T-helper 2 cell treated with Interferon-gamma antibody and Interleukin-4, amounts not matched to agents 100 ng/mL and 5 ng/mL, for 36 hours (primary cell): ENCODE results near the gene CACNG8. TPM values are rescaled to one million over a fixed set of nuclear protein-coding genes. Genes with fewer than 3 reads are reported as not detected.

Source experiments
- intact Hi-C: fragments of 100-400 bp; cut with micrococcal nuclease; formaldehyde crosslinking; loops from one replicate; pipeline ENCODE4 v1.15.1; 2023
- total RNA-seq: library from RNA; stranded (reverse); gene quantifications from 2 replicates; pipeline ENCODE4 v1.2.3, GENCODE V29; 2022

The CACNG8 gene
- total RNA-seq, 1 donor from 2014 or later: not detected

- intact Hi-C loops: no loop called here
Observed at GRCh38 chr19:53961523-53962356, 997 bp upstream of the CACNG8 start.

DNA sequence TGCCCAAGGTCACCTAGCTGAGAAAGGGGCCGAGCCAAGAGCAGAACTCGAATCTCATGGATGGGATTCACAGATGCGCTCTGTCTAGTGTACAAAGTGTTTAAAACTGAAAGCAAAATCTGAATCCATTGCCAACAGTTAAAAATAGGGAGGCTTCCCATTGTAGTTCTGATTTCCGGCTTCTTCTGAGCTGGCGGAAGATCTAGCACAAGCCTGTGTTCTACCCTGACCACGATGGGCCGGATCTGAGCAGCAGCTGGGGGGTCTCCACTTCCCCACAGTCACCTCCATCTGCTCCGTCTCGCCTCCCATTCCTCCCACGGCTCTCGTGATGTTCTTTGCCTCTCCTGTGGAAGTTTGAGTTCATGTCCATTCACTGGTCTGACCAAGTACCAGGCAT, 2.4 kb downstream of the CACNG8 start:
- intact Hi-C loops: no loop called here

DNA sequence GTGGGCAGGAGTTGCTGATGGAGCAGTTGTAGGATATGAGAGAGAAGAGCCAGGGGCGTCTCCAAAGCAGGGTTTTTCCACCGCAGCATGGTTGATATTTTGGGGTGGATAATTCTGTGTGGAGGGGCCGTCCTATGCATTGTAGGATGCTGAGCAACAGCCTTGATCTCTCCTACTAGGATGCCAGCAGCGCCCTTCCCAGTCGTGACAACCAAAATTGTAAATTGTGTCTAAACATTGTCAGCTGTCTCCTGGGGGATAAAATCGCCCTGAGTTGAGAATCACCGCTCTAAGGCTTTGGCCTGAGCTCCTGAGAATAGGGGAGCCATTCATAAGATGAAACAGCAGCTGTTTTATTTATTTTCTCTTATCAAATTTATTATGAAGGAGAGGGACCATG, 4.2 kb downstream of the CACNG8 start:
- intact Hi-C loops: no loop called here

DNA sequence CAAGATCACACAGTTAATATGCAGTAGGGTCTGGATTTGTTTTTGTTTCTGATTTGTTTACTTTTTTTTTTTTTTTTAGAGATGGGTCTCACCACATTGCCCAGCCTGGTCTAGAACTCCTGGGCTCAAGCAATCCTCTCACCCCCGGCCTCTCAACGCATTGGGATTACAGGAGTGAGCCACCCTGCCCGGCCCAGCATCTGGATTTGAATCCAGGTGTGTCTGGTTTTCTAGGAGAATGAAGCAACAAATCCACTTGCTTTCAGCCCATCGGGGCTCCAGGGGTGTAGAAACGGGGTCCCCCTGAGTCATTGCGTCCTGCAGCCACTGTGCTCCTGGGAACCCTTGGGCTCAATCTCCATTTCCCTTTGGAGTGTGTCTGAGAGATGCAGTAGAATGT, 6.6 kb downstream of the CACNG8 start:
- intact Hi-C loops: no loop called here

- intact Hi-C loops: no loop called here
Observed at GRCh38 chr19:53971673-53972072, 8.9 kb downstream of the CACNG8 start.

GRCh38 chr19:53977429-53977990, 14.8 kb downstream of the CACNG8 start:
- intact Hi-C loops: no loop called here

- intact Hi-C loops: no loop called here
Observed at GRCh38 chr19:53977991-53978731, 15.4 kb downstream of the CACNG8 start.

DNA sequence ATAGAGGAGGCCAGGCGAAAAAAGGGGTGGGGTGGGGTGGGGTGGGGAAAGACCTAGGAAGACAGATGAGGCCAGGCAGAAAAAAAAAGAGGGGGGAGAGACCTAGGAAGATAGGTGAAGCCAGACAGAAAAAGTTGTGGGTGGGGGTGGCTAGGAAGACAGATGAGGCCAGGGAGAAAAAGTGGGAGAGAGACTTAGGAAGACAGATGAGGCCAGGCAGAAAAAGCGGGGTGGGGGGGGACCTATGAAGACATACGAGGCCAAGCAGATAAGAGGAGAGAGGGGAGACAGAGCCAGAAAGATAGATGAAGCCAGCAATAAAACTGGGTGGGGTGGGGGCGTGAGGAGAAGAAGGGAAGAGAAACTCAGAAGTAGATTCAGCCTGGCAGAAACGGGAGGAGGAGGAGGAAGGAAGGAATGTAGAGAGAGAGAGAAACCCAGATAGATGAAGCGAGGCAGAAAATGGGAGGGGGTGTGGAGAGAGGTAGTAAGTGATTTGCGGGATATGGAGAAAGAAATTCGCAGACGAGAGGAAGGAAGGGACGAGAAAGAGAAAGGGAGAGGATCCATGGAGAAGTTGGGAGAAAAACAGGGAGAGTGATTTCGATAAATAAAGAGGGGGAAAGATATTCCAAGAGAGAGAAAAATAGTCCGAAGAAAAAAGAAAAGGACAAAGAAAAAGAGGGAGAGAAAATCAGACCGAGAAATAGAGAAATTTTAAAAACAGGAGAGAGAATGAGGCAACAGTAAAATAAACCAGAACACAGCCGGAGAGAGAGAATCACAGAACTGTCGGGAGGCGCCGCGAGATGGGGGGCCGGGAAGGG, 16.5 kb downstream of the CACNG8 start:
- intact Hi-C loops: no loop called here

DNA sequence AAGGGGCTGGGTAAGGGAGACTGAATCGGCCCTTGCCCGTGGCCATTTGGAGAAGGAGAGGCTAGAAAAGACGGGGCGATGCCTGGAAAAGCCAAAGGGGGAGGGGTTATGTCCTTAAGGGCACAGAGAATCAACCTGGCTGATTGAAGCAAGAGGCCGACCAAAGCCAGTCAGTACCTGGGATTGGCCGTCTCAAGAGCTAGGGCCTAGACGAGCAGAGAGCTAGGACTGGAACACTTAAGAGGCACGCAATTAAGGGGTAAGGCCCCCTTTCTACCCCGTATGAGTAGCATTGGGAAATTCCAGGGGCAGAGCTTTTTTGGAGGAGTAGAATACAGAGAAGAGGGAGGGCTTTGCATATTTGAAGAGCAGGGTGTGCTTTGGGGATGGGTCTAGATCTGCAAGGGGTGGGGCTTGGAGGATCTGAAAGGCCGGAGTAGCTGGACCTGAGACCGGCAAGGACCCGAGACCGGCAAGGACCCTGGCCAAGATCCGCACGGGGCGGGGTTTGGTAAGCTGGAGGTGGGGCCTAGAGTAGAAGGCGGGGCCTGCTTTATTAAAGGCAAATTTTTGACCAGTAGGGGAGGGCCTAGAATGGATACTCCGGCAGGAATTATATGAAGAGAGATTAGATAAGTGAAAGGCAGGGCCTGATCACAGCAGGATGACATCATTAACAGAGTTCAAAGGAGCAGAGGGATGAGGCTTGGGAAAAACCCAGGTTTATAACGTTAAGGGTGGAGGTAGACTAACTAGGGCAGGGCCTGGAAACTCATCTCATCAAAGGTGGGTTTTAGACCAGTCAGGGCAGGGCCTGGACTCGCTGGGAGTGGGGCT, 18.0 kb downstream of the CACNG8 start:
- intact Hi-C loops: no loop called here

GRCh38 chr19:53981376-53981951, 18.7 kb downstream of the CACNG8 start:
- intact Hi-C loops: no loop called here

- intact Hi-C loops: no loop called here
Observed at GRCh38 chr19:53982001-53982451, 19.3 kb downstream of the CACNG8 start.

GRCh38 chr19:53982611-53983010, 19.9 kb downstream of the CACNG8 start:
- intact Hi-C loops: no loop called here

DNA sequence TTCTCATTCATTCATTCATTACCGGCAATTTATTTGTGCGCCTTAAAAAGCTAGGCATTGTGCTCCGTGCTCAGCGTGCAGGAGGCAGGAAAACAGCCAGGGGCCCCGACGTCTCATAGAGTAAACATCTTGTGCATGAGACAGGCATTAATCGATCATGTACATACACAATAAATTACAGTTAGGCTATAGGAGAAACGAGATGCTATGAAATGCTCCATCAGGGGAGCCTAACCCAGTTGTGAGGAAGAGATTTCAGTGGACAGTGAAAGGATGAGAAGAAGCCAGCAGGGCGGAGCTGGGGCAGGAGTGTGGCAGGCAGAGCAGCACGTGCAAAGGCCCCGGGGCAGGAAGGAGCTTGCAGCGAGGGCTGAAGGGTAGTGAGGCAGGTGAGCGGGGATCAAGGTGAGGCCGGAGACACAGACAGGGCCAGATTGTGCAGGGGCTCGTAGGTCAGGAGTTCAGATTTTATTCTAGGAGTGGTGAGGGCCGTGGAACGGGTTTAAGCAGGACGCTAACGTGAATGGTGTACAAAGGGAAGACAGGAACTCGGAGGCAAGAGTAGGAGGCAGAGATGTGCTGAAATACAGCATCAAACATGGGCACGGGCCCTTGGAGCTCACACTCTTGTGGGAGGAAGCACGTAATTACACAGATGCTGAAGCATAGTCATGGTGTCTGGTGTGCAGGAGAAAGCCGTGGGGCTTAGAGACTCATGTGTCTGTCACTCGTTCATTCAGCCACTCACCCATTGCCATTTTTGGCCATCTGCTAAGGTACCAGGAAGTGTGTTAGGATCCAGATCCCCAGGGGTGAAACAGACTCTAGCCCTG, 20.9 kb downstream of the CACNG8 start:
- intact Hi-C loops: no loop called here

GRCh38 chr19:53985863-53986262, 23.1 kb downstream of the CACNG8 start:
- intact Hi-C loops: no loop called here

GRCh38 chr19:53988981-53989380, 26.2 kb downstream of the CACNG8 start:
- intact Hi-C loops: no loop called here

DNA sequence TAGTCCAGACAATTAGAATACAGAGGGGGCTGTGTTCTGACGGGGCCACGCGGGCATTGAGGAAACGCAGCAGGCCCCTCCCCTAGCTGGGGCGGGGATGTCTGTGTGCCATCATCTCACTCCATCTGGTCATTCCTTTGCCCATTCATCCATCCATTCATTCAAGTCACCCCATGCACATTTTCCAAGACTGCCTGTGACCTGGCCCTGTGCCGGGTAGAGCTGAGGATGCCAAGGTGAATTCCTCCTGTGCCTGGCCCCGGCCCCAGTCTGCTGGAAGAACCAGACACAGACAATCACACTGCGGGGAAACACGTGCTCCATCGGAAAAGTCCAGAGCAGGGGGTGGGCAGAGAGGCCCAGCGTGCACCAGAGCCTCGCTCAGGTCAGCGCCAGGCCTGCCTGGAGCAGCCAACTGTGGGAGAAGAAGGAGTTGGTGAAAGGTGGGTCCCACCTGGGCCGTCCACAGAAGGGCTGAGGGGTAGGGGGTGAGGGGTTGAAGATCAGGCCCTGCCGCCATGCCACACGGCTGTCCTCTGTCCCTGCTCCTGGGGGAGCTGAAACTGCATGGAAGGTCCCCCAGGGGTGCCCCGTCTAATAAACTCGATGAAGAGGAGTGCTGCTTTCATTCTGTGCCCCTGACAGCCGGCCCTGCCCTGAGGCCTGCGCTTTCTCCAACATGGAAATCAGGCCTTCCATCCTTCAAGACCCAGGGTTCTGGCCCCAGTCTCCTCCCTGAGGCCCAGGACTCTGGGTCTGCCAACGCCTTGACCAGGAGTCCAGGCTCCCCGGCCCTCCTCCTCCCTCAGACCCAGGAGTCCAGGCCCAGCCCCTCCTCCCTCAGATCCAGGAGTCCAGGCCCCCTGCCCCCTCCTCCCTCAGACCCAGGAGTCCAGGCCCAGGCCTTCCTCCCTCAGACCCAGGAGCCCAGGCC, 27.1 kb downstream of the CACNG8 start:
- intact Hi-C loops: no loop called here

DNA sequence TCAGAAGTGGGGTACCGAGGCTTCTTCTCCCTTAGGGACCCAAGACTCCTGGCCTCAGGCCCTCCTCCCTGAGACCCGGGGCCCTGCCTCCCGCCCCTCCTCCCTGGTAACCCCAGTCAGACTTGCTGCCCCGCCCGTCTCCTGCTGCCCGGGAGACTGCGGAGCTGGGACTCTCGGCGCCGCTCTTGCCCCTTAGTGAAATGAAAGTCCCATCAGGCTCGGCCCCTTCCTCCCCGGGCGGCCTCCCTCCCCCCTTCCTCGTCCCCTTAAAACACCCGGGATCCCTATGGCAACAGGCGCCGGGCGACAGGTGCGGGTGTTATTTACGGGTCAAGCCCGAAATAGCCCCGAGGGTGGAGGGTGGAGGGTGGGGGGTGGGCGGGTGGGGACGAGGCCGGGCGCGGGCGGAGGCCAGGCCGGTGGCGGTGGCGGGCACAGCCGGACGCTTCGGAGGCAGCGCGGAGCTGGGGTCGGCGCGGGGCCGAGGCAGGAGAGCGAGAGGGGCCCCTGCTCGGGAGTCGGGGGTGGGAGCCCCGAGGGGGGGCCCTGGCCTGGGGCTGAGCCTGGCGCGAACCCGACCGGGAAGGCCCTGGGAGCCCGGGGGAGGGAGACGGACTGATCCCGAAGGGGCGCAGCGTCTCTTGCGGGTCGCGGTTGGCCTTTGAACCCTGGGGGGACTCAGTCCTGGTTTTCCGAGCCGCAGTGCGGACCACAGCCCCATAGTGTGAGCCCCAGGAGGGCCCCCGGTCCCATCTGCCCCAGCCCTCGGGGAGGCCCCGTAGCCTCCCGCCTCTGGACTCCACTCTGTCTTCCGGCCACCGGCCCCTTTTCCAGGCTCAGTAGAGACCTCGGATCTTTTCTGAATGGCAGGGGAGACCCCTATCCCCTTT, 28.7 kb downstream of the CACNG8 start, which contains the start of gene CACNG6:
Gene CACNG6, plus strand, starts transcription at position 414 of the 890 bp plus-strand sequence. CDS start 1,241 bp downstream, outside the sequence.
- intact Hi-C loops: no loop called here
